K562 (cell line): ENCODE results near the gene TMEM41B. TPM values are rescaled to one million over a fixed set of nuclear protein-coding genes. Genes with fewer than 3 reads are reported as not detected.

Experiments used
- AFF1 ChIP-seq, 2 experiments: fragments of 450-650 bp; IDR thresholded peaks; 2 replicates each; pipeline ENCODE4 v1.6.1; 2018; ENCODE audit warnings: mild to moderate bottlenecking in 2 of 2, low read depth in 1 of 2; ENCODE audit not compliant: partially characterized antibody in 2 of 2
- ARHGAP35 ChIP-seq: fragments of 450-650 bp; IDR thresholded peaks from 2 replicates; pipeline ENCODE4 v1.6.1; 2018; ENCODE audit not compliant: partially characterized antibody
- CC2D1A ChIP-seq: fragments of 450-650 bp; IDR thresholded peaks from 2 replicates; pipeline ENCODE4 v1.6.1; 2017; ENCODE audit warnings: mild to moderate bottlenecking
- CEBPZ ChIP-seq: fragments of 150-350 bp; IDR thresholded peaks from 2 replicates; pipeline ENCODE4 v1.6.1; 2014; ENCODE audit warnings: low read depth, mild to moderate bottlenecking, low read length, borderline replicate concordance
- EP300 ChIP-seq: IDR thresholded peaks from 2 replicates; pipeline ENCODE4 v1.6.1; 2012; ENCODE audit warnings: low read length, improper control_type of control experiment
- ERF ChIP-seq: fragments of 450-650 bp; formaldehyde crosslinking; IDR thresholded peaks from 2 replicates; pipeline ENCODE4 v1.4.0; 2020; ENCODE audit warnings: mild to moderate bottlenecking, mixed read lengths
- FOS ChIP-seq: IDR thresholded peaks from 3 replicates; pipeline ENCODE4 v1.6.1; 2011; ENCODE audit not compliant: insufficient read length; ENCODE audit errors: extremely low read depth
- HDGF ChIP-seq: fragments of 450-650 bp; IDR thresholded peaks from 2 replicates; pipeline ENCODE4 v1.6.1; 2016
- KAT7 ChIP-seq: sonication (generic); formaldehyde crosslinking; IDR thresholded peaks from 2 replicates; pipeline ENCODE4 v1.8.0; 2022; ENCODE audit warnings: missing genetic modification reagents, mild to moderate bottlenecking, borderline replicate concordance
- L3MBTL2 ChIP-seq: fragments of 450-650 bp; IDR thresholded peaks from 2 replicates; pipeline ENCODE4 v1.6.1; 2016; ENCODE audit warnings: mild to moderate bottlenecking, moderate library complexity
- MAFK ChIP-seq: IDR thresholded peaks from 2 replicates; pipeline ENCODE4 v1.6.1; 2011; ENCODE audit warnings: low read length, improper control_type of control experiment
- MAX ChIP-seq: sonication (generic); formaldehyde crosslinking; IDR thresholded peaks from 2 replicates; pipeline ENCODE4 v1.9.0; 2022; ENCODE audit warnings: mild to moderate bottlenecking, missing genetic modification reagents
- NONO ChIP-seq, 2 experiments: fragments of 200-400 bp in 1 of 2; fragments of 450-650 bp in 1 of 2; formaldehyde crosslinking in 1 of 2; IDR thresholded peaks; 2 replicates each; pipeline ENCODE4 v1.6.1; 2017; ENCODE audit warnings: low read depth in 2 of 2, mild to moderate bottlenecking in 2 of 2, moderate library complexity in 2 of 2, low read length in 1 of 2
- POLR2B ChIP-seq: fragments of 450-650 bp; IDR thresholded peaks from 2 replicates; pipeline ENCODE4 v1.6.1; 2018; ENCODE audit warnings: low read depth; ENCODE audit not compliant: partially characterized antibody
- PREB ChIP-seq: sonication (generic); formaldehyde crosslinking; IDR thresholded peaks from 2 replicates; pipeline ENCODE4 v1.8.1; 2023; ENCODE audit warnings: mild to moderate bottlenecking, missing genetic modification reagents
- SMARCA4 ChIP-seq: fragments of 450-650 bp; IDR thresholded peaks from 2 replicates; pipeline ENCODE4 v1.6.1; 2016
- SREBF2 ChIP-seq: sonication (generic); formaldehyde crosslinking; IDR thresholded peaks from 2 replicates; pipeline ENCODE4 v1.4.0; 2020; ENCODE audit warnings: mild to moderate bottlenecking, missing genetic modification reagents
- SRSF3 ChIP-seq: fragments of 200-400 bp; formaldehyde crosslinking; IDR thresholded peaks from 2 replicates; pipeline ENCODE4 v1.6.1; 2016; ENCODE audit warnings: mild to moderate bottlenecking, low read length, moderate library complexity; ENCODE audit not compliant: insufficient read depth
- TCF7 ChIP-seq: sonication (generic); IDR thresholded peaks from 2 replicates; pipeline ENCODE4 v1.6.1; 2016; ENCODE audit warnings: antibody characterized with exemption, borderline replicate concordance
- ZNF263 ChIP-seq: sonication (generic); formaldehyde crosslinking; IDR thresholded peaks from 2 replicates; pipeline ENCODE4 v1.8.0; 2022; ENCODE audit warnings: mild to moderate bottlenecking, missing genetic modification reagents, borderline replicate concordance
- ZNF324 ChIP-seq: fragments of 250-450 bp; sonication (Bioruptor Pico); IDR thresholded peaks from 2 replicates; pipeline ENCODE4 v1.4.0; 2020; ENCODE audit warnings: mild to moderate bottlenecking
- polyA plus RNA-seq, 8 experiments: library from polyadenylated mRNA; depleted of rRNA in 4 of 8; stranded (reverse) in 5 of 8; unstranded in 3 of 8; fragments of >200 nt; fragmentation: Nextera tagmentation in 2 of 8; fragmentation: Illumina TruSeq in 1 of 8; extraction: Ambion mirVana in 2 of 8; extraction: Trizol in 1 of 8; gene quantifications; 2 replicates each; pipeline versions ENCODE4 v1.2.1 to v1.2.3, GENCODE V29; 2011 to 2014; ENCODE audit warnings: inconsistent platforms in 1 of 8, missing spikeins in 1 of 8
- total RNA-seq, 7 experiments: library from RNA; depleted of rRNA in 6 of 7; stranded (reverse); fragments of >200 nt in 6 of 7; fragmentation: Illumina TruSeq in 2 of 7; extraction: Trizol in 2 of 7; gene quantifications; 2 replicates each; pipeline versions ENCODE4 v1.2.1 to v1.2.3, GENCODE V29; 2011 to 2021; ENCODE audit warnings: low replicate concordance in 1 of 7

Gene TMEM41B
- total and polyA plus RNA-seq, 9 of the 15 experiments (the other 6 are each of a cell fraction or from before 2014, with no cell fraction given): 17.1 to 89.6 (median 48.7) TPM

GRCh38 chr11:9347100-9347499 is 32.7 kb upstream of the TMEM41B start (continued):
- TF ChIP-seq MAFK (peak; percentile 24; the same call in 1 of the 2 replicates), EP300 (no peak), SMARCA4 (peak; percentile 74), ERF (CRISPR knock-in tag) (no peak), POLR2B (no peak), TCF7 (no peak), NONO (IDR thresholded peaks at IDR 0.05; ENCODE audit: low read depth in 2 of 2, low read length in 1 of 2) (no peak), ARHGAP35 (no peak), ZNF324 (no peak), MAX (CRISPR knock-in tag) (peak; percentile 31; the same call in 1 of the 2 replicates), CC2D1A (no peak), CEBPZ (no peak), HDGF (no peak), SREBF2 (no peak), AFF1 (IDR thresholded peaks at IDR 0.05; ENCODE audit: low read depth in 1 of 2, partially characterized antibody in 2 of 2) (no peak), FOS (no peak), PREB (CRISPR knock-in tag) (no peak), SRSF3 (no peak), ZNF263 (CRISPR knock-in tag) (no peak), L3MBTL2 (peak; percentile 88), KAT7 (no peak)
